Inflammatory macrophage treated with lipopolysaccharide for 1 hour (primary cell): Measurements from ENCODE around the gene DDX39B.
A peak's percentile ranks its signal among the peaks of the same experiment; 100 is the strongest.

ENCODE experiments used
- DNase-seq, 2 donors: peaks; one replicate each; pipeline ENCODE4 v3.0.0-alpha.2; 2020 to 2022

The DDX39B gene

DNA sequence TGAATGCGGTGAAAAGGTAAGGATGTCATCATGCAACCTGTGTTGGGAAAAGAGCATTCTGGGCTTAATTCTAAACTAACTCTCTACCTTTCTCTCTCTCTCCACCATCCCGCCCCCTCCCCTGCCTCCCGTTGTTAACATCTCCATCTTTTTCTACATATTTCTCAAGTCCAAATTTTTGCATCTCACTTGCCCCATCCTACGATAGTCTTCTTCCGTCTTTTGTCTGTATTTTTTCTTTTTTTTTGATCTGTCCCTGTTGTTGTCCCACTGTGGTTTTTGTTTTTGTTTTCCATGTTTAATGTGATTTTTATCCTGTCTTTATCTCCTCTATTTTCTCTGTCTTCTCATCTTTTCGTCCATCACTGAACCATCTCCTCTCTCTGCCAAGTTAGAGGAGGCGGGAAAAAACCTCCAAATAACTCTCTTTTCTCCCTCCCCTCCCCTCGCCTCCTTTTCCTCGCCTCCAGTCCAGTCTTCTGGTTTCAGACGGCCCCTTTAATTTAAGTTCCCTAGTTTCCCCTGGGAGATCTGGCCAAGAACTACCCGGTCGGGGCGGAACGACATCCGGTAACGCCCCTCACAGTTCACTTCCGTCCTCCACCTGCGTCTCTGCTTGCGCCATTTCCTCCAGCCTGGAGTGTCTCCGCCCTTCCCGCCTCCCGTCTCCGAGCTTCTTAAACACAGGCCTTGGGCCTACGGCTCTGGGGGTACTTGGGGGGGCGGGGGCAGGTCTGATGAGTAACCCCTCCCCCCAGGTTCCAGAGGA is 5.3 kb upstream of the DDX39B start, which contains the start of gene NFKBIL1:
TSS of gene NFKBIL1 (plus strand) at position 651 of the 769 bp plus-strand sequence. CDS start at position 738, 87 bp downstream.
- DNase-seq, result peak; percentile 93 to 94

DNA sequence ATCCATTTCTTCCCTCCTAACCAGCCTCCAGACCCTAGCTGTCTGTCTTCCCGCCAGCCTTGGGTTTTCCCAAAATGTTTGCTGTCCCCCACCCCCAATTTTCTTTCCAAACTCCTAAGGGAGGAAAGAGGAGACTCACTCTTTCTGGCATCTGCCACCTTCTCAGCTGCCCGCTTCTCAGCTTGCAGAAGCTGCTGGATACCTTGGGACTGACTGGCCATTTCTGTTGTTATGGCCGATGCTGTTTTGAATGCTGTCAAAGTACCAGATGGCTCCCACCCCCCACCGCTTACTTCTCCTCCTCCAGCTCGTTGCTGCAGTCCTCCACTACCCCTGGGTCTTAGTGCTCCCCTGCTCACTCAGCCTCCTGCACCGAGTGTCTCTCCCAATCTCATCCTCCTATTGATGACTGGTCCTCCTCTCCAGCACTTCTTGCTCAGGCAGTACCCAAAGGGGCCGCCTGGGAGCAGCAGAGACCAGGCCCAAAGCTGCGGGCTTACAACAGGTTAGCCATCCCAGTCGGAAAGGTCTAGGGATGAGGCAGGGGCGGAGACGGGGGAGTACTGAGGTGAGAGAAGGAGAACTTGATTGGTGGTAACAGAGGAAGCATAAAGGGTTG is 4.6 kb upstream of the DDX39B start, which contains the start of gene ATP6V1G2:
TSS of gene ATP6V1G2 (minus strand) at position 270 of the 619 bp plus-strand sequence. CDS start at position 221, 49 bp downstream.
- peak; percentile 54 to 85 for DNase-seq

DNA sequence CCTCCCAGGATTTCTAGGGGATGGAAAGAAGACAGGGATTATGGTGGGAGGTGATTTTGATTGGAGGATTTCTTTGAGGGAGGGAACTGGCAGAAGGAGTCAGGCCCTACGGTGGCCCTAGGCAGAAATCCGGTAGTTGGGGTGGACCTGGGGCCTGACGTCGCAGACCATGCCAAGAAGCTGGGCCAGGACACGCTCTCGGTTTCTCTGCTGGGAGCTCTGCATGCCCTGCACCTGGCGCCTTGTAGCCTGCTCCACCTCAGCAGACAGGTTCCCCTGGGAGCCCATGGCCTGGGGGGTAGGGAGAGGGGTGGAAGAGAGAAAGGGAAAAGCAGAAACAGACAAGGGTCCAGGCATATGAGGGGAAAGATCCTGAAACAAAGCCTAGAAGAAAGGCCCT is 3.5 kb upstream of the DDX39B start:
- no peak for DNase-seq

DNA sequence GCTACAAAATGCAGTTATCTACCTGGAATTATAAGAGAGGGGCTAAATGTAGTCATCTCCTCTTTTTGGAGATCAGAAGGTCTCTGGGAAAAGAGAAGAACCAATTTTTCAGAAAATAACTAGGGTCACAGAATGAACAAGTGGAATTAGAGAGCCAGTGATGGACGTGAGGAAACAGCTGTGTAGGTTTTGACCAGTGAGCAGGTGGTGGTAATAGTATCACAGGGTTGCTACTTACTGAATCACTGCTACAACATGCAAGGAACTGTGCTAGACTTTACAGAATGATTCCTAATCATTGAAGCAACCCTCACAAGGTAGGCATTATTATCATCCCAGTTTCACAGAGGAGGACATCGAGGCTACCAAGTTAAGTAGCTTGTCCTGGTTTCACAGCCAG is 2.9 kb upstream of the DDX39B start:
- DNase-seq, result no peak

DNA sequence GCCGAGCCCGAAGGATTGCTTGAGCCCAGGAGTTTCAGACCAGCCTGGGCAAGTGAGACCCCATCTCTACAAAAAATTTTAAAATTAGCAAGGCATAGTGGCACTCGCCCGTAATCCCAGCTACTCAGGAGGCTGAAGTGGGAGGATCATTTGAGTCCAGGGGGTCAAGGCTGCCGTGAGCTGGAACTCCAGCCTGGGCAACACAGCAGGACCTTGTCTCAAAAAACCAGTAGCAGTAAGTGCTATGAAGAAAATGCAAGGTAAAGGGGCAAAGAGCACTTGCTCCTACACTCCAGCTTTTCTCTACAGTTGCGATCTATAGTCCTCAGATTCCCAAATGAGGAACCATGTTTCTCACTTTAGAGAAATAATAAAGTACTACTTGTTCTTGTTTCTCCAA is 1.8 kb upstream of the DDX39B start:
- DNase-seq, result no peak

DNA sequence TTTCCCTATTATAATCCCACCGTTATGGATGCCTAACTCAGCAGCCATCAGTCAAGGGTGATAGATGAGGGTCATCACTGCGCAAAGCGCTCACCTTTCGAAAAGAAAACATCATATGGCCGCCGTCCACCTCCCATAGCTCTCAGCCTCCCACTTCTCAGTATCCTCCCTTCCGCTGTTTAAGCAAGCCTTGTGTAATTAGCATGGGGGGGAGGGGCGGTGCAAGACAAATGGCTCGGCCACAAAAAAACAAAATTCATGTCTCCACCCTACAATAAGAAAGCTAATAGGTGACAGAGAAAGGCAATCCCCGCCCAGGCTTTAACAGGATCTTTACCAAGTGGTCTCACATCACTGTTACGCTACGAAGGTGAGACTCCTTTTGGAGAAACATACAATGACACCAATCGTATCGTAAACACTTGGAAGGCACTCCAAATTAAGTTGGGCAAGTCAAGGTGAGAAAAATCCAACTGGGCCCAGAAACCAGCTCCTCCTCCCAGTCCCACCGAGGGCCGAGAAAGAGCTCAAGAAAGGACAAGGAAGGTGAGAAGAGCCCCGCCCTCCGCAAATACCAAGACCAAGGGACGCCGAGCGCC is 645 bp downstream of the DDX39B start:
- DNase-seq, result peak in 1 of 2 donors; percentile 66

DNA sequence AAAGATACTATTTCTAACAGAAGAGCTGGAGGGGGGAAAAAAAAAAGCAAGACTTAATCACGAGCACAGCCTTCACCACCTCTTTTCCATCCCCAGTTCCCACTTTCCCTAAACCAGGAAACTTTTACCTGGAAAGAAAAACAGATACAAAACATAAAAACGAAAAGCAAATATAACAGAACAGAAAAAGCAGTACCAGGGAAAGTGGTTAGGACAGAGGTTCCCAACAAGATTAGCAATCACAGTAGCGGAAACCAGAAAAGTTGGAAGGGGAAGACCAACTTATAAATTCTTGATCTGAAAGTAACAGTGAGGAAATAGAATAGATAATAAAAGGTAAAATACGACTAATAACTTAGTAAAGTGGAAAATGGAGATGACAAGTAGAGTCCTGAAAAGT is 1.2 kb downstream of the DDX39B start:
- DNase-seq, result no peak

DNA sequence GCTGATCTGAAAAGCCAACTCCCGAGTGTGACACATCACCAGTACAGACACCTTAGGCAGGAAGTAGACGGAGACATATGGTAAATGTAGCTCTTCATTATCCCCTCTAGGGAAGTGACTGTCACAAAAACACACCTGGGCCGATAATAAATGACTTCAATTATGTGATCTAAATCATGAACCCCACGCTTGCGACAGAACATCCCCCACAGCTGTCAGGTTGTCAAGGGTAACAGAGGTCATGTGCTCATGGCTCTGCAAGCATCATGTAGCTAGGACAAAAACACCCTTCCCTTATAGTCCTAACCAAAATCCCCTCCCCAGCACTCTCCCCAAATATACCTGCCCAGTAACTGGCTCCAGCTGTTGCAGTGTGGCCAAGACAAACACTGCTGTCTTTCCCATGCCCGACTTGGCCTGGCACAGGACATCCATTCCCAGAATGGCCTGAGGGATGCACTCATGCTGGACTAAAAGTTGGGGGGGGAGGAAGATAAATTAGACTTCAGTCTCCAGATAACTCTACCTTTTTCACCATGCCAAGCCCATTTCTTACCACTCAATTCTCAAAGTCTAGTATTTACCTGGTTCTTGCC is 2.9 kb downstream of the DDX39B start:
- no peak for DNase-seq

DNA sequence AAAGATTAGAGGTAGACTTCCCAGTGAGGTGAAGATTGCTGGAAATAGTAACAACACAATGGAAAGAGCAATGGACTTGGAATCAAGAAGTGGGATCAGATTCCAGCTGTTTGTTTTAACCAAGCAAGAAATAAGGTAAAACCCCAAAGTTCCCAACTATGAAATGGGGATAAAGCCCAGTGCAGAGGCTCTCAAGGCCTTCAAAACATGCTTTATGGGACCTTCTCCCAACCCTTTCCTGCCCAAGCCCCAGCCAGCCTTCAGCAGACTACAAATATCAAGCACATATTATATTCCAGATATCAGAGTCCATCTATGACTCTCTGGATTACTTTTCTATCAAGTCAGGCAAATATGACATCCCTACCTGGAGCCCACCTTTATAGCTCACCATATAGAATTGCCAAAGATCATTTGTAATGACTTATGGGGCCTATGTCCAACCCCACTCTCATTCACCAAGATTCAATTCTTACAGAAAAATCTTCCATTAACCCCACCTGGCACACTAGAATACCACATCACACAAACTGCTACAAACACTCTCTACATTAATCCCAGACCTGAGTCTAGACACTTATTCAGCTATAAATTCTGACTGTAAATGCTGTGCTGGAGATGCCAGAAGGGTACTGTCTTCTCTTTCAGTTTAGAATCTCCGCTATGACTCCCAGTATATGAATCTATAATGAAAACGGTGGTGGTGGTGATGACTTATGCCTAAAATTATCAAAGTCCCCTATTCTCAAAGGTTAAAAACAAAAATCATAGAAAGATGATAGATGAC is 6.1 kb downstream of the DDX39B start:
- DNase-seq, result no peak

DNA sequence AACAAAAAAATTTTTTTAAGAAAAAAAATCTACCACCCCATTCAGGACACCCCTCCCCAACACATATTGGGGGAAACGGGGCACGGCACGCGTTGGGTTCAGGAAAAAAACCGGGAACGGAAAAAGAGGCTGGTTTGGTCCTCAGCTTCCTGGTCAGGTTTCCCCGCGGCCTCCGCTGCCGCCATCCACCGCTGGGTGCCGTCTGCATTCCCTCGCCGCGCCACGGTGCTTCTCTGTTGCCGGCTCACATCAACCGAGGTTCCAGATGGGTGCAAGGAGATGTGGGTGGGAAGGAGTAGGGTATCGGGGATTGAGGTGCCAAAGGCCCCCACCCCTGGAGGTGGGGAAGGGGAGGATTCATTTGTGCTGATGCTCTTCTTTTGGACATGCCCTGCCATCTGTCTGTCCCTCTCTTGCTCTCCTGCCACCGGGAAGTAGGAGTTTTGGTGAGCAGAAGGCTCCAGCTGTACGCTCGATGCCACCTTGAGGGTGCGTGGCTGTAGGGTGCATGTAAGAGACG is 7.2 kb downstream of the DDX39B start:
- DNase-seq, result no peak

DNA sequence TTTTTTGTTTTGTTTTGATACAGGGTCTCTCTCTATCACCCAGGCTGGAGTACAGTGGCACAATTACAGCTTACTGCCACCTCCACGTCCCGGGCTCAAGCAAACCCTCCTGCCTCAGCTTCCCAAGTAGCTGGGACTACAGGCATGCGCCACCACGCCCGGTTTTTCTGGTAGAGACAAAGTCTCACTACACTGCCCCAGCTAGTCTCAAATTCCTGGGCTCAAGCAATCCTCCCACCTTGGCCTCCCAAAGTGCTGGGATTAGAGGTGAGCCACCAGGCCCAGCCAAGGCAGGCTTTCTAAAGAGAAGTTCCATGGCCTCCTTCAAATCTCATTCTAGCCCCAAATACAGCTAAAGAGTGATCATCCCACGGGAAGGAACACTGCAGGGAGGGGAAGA is 7.8 kb downstream of the DDX39B start:
- DNase-seq, result no peak

DNA sequence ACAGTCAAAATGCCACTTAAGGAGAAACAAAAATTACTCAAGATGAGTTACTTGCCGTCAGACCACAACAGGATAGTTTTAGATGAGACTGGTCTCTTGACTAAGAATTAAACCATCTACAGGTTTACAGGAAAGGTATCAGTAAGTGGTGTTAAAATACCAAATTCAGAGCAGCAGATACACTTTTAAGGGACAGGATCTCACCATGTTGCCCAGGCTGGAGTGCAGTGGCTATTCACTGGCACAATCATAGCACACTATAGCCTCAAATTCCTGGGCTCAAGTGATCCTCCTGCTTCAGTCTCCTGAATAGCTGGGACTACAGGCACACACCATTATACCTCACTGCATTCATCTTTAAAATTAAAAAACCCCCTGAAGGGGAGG is 8.4 kb downstream of the DDX39B start:
- DNase-seq, result no peak

DNA sequence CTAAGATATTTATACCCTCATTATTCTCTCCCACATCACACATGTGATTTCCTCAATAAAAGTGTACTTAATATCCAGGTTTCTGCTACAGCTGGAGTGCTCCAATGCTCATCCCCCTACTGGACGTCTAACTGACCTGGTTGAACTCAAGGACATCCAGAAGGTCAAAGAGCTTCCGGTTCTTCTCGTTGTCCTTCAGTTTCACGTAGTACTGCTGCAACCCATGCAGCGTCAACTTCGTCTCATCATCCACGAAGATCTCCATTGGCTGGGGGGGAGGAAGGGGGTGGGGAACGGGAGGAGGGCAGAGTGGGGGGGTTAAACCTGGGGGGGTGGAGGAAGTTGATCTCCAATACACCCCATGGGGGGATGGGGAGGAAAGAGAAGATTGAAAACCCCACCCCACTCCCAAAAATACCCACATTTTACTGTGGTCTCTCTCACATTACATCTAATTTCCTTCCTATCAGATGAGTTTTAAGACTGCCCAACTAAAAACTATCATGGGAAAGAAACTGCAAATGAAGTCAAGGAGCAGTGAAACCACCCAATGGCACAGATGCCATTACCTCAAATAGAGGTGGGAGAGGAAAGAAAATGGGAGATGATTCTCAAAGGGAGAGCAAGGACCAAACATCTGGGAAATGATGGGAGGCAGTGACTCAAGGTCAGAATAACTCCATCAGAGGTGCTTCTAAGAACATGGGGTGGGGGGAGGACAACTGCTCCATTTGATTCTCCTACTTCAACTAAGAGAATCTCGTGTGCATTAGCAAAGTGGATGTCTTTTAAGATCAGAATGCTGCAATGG is 9.0 kb downstream of the DDX39B start:
- no peak for DNase-seq

DNA sequence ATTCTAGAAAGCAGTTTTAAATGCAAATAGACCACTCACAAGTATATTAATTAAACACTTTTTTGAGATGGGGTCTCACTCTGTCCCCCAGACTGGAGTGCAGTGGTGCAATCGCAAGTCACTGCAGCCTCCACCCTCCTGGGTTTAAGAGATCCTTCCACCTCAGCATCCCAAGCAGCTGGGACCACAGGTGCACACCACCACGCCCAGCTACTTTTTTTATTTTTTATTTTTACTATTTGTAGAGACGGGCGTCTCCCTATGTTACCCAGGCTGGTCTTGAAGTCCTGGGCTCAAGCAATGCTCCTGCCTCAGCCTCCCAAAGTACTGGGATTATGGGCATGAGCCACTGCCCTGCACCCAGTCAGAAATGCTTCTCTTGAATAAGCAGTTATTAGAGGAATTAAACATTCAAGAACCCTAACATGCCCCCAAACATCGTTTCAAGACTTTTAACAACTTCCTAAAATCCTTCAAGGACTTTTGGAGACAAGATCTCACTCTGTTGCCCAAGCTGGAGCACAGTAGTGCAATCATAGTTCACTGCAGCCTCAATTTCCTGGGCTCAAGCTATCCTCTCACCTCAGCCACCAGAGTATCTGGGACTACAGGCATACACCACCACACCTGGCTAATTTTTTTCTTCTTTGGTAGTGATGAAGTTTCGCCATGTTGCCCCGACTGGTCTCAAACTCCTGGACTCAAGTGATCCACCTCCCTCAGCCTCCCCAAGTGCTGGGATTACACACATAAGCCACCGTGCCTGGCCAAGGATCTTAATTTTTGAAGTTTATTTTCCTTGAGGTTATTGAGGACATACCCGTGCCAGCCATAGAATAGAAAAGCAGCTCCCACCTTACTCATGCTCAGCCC is 9.8 kb downstream of the DDX39B start:
- no peak for DNase-seq

DNA sequence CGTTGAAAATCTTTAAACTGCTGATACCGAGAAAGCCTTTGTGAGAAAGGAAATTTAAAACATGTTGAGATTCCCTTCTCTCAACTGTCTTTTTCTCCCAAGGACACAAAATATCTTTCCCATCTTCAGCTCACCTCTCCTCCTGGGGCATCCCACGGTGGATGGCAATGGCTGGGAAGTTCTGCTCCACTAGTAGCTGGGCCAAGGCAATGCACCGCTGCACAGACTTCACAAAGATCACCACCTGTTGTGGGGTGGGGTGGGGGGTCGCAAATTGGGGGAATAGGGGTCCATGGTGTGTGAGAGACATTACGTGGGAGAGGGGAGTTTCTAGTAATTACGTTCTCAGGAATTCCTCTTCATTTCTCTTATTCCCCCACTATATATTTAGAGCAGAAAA is 10.6 kb downstream of the DDX39B start:
- no peak for DNase-seq

DNA sequence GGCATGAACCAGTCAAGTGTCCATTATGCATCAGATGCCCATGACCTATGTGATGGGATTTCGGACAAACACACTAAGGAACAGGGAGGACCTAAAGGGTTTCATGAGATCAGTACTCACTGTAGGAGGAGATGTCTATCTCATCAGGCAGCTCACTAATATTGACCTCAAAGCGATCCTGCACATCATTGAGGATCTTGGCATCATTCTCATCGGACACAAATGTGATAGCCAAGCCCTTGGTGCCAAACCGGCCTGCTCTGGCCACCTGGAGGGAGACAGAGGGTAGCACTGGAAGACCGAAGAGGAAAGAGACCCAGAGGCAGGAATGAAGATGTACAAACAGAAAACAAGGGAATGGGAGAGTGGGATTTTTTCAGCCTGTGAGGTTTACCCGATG is 11.1 kb downstream of the DDX39B start:
- DNase-seq, result no peak

DNA sequence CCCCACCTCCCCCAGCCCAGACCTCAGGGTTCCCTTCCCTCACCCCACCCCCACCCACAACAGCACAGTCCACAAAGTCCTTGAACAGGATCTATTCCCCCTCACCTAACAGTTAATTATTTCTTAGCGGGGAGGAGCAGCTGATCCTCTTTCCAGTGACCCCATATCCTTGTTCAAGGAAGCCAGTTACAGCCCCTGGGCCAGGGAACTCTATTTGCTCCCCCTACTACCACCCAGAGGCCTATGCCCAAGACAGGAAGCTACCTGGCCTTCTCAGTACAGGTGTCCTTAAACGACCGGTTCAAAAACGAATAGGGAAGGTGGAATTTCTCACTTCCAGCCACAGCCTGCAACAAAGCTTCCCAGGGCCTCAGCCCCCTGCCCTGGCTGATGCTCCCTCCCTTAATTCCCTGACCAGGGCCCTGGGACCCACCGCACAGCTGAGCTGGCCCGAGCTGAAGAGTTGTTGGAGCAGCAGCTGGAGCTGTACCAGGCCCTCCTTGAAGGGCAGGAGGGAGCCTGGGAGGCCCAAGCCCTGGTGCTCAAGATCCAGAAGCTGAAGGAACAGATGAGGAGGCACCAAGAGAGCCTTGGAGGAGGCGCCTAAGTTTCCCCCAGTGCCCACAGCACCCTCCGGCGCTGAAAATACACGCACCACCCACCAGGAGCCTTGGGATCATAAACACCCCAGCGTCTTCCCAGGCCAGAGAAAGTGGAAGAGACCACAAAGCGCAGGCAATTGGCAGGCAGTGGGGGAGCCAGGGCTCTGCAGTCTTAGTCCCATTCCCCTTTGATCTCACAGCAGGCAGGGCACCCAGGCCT is 12.3 kb downstream of the DDX39B start:
- DNase-seq, result no peak

DNA sequence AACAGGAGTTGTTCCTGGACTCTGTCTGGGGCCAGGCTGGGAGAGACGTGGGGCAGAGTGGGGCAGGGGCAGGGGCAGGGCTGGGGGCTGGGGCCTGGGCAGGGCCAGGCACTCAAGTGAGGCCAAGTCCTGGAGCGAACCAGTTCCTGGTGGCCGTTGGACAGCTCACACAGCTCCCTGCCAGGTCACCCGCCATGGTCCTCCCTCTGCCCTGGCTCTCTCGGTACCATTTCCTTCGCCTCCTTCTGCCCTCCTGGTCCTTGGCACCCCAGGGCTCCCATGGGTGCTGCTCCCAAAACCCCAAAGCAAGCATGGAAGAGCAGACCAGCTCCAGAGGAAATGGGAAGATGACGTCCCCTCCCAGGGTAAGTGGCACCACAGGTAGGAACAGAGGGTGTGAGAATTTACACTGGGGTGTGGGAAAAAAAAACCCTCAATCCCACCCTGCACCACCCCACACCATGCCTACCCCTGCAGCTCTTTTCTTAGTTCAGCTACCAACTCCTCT is 12.9 kb downstream of the DDX39B start, which contains the start of gene MCCD1:
TSS of gene MCCD1 (plus strand) at position 142 of the 508 bp plus-strand sequence. CDS start at position 195, 53 bp downstream.
- no peak for DNase-seq

DNA sequence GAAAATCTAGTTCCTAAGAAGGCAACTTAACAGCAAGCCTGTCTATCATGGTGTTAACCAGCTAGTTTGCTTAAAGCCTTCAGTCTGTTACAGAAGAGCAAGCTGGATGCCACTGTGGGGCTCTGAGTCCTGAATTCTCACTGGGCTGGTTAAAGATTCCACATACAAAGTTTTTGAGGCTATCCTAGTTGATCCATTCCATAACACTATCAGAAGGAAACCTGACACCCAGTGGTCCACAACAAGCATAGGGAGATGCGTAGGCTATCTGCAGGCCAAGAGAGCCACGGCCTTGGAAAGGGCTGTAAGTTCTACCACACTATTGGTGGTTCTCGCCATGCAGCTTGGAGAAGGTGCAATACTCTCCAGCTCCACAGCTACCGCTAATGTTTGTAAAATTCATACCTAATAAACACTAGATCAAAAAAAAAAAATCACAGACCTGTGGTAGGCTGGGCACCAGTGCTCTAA is 13.5 kb downstream of the DDX39B start:
- DNase-seq, result no peak
